ENCODE data around the gene LSM11.
"Not testable (repeated sequence)": the region's sequence is repeated elsewhere in the genome, so short reads cannot be mapped to it uniquely, and the experiment has no call there.

Gene LSM11

GRCh38 chr5:157743163-157744050 lies at the start of gene LSM11:
LSM11 (plus strand) TSS chr5:157743712; CDS start chr5:157743751, 39 bp downstream.
- peak; percentile 63 for DNase-seq

GRCh38 chr5:157693816-157694215 lies 49.7 kb upstream of the LSM11 start:
- DNase-seq: not testable (repeated sequence)

GRCh38 chr5:157696154-157696553 lies 47.4 kb upstream of the LSM11 start:
- not testable (repeated sequence) for DNase-seq

GRCh38 chr5:157698674-157699073 lies 44.8 kb upstream of the LSM11 start:
- DNase-seq: not testable (repeated sequence)

GRCh38 chr5:157703736-157704135 lies 39.8 kb upstream of the LSM11 start:
- DNase-seq: no peak

GRCh38 chr5:157708866-157709265 lies 34.6 kb upstream of the LSM11 start:
- no peak for DNase-seq

- no peak for DNase-seq
Measured at GRCh38 chr5:157709346-157709745, 34.2 kb upstream of the LSM11 start.

- no peak for DNase-seq
Measured at GRCh38 chr5:157710431-157710830, 33.1 kb upstream of the LSM11 start.

GRCh38 chr5:157710882-157711281 lies 32.6 kb upstream of the LSM11 start:
- DNase-seq: no peak

GRCh38 chr5:157713830-157714595 lies 29.5 kb upstream of the LSM11 start:
- no peak for DNase-seq

- no peak for DNase-seq
Measured at GRCh38 chr5:157714596-157714864, 29.0 kb upstream of the LSM11 start.

GRCh38 chr5:157718519-157718918 lies 25.0 kb upstream of the LSM11 start:
- peak; percentile 9 for DNase-seq

- DNase-seq: no peak
Measured at GRCh38 chr5:157719245-157719644, 24.3 kb upstream of the LSM11 start.

- no peak for DNase-seq
Measured at GRCh38 chr5:157721159-157721558, 22.4 kb upstream of the LSM11 start.

- DNase-seq: not testable (repeated sequence)
Measured at GRCh38 chr5:157722895-157723294, 20.6 kb upstream of the LSM11 start.

GRCh38 chr5:157726607-157727006 lies 16.9 kb upstream of the LSM11 start:
- DNase-seq: not testable (repeated sequence)

- DNase-seq: not testable (repeated sequence)
Measured at GRCh38 chr5:157727858-157728257, 15.7 kb upstream of the LSM11 start.

GRCh38 chr5:157729858-157730257 lies 13.7 kb upstream of the LSM11 start:
- no peak for DNase-seq

- DNase-seq: no peak
Measured at GRCh38 chr5:157730900-157731271, 12.6 kb upstream of the LSM11 start.

GRCh38 chr5:157731272-157732129 lies 12.0 kb upstream of the LSM11 start, which contains the start of gene THG1L:
THG1L (plus strand) TSS chr5:157731420; CDS start chr5:157731441, 21 bp downstream.
- DNase-seq: peak; percentile 87

GRCh38 chr5:157732130-157732514 lies 11.4 kb upstream of the LSM11 start:
- DNase-seq: no peak

GRCh38 chr5:157732596-157733262 lies 10.8 kb upstream of the LSM11 start:
- DNase-seq: no peak

- no peak for DNase-seq
Measured at GRCh38 chr5:157734436-157734835, 9.1 kb upstream of the LSM11 start.
